SJCRH30 (cell line): ENCODE results near the gene KCND3. TPM values are rescaled to one million over a fixed set of nuclear protein-coding genes. Genes with fewer than 3 reads are reported as not detected.

ENCODE experiments used
- DNase-seq, 2 experiments: peaks; one replicate each; pipeline ENCODE4 v3.0.0-alpha.2; 2015 to 2020
- H3K27ac ChIP-seq: fragments of 250-450 bp; sonication (Bioruptor Pico); 2 replicates; pipeline ENCODE4 v1.5.1; 2020; ENCODE audit warnings: mild to moderate bottlenecking, moderate library complexity
- H3K27me3 ChIP-seq: fragments of 250-450 bp; sonication (Bioruptor Pico); 2 replicates; pipeline ENCODE4 v1.5.1; 2020; ENCODE audit warnings: mild to moderate bottlenecking, moderate library complexity
- H3K36me3 ChIP-seq: fragments of 250-450 bp; sonication (Bioruptor Pico); 2 replicates; pipeline ENCODE4 v1.5.1; 2020; ENCODE audit warnings: mild to moderate bottlenecking, moderate library complexity
- H3K4me1 ChIP-seq: fragments of 250-450 bp; sonication (Bioruptor Pico); 2 replicates; pipeline ENCODE4 v1.5.1; 2020; ENCODE audit warnings: mild to moderate bottlenecking, moderate library complexity
- H3K4me3 ChIP-seq: fragments of 250-450 bp; sonication (Bioruptor Pico); 2 replicates; pipeline ENCODE4 v1.5.1; 2020; ENCODE audit warnings: mild to moderate bottlenecking, moderate library complexity
- H3K9me3 ChIP-seq: fragments of 250-450 bp; sonication (Bioruptor Pico); replicated peaks from 2 replicates; pipeline ENCODE4 v1.5.1; 2020; ENCODE audit warnings: mild to moderate bottlenecking, moderate library complexity
- total RNA-seq: library from RNA; depleted of rRNA; stranded (reverse); fragments of >200 nt; shearing (Covaris generic); gene quantifications from 2 replicates; pipeline ENCODE4 v1.2.3, GENCODE V29; 2014

KCND3 gene
- total RNA-seq, 1 experiment from 2014 or later: 5.1 TPM

GRCh38 chr1:112001436-112001835 lies 12.0 kb upstream of the KCND3 start:
- no peaks in the 10 kb centered on the region for H3K9me3 ChIP-seq
- H3K27me3 ChIP-seq: peaks cover 11% of the 10 kb centered on the region; the same call in 1 of the 2 replicates
- no peak for DNase-seq
- no peak overlapping the region for H3K27ac ChIP-seq
- no peak overlapping the region for H3K4me3 ChIP-seq
- no peaks in the 10 kb centered on the region for H3K4me1 ChIP-seq
- H3K36me3 ChIP-seq: no peaks in the 10 kb centered on the region

- Histone ChIP-seq H3K36me3 (no peaks in the 10 kb centered on the region), H3K27me3 (peaks cover 11% of the 10 kb centered on the region; the same call in 1 of the 2 replicates), H3K27ac (no peak overlapping the region), H3K4me1 (no peaks in the 10 kb centered on the region), H3K9me3 (no peaks in the 10 kb centered on the region), H3K4me3 (no peak overlapping the region)
- DNase-seq: no peak
Observed at GRCh38 chr1:112000048-112000447, 10.6 kb upstream of the KCND3 start.

- no peak overlapping the region for H3K4me3 ChIP-seq
- peaks cover 11% of the 10 kb centered on the region; the same call in 1 of the 2 replicates for H3K27me3 ChIP-seq
- H3K36me3 ChIP-seq: no peaks in the 10 kb centered on the region
- DNase-seq: no peak
- H3K27ac ChIP-seq: no peak overlapping the region
- H3K9me3 ChIP-seq: no peaks in the 10 kb centered on the region
- H3K4me1 ChIP-seq: no peaks in the 10 kb centered on the region
Observed at GRCh38 chr1:111998332-111998731, 8.9 kb upstream of the KCND3 start.

- Histone ChIP-seq H3K27ac (no peak overlapping the region), H3K4me3 (no peak overlapping the region), H3K4me1 (no peaks in the 10 kb centered on the region), H3K9me3 (no peaks in the 10 kb centered on the region), H3K27me3 (no peaks in the 10 kb centered on the region), H3K36me3 (no peaks in the 10 kb centered on the region)
- DNase-seq: no peak
Observed at GRCh38 chr1:111992476-111992875, 3.0 kb upstream of the KCND3 start.

DNA sequence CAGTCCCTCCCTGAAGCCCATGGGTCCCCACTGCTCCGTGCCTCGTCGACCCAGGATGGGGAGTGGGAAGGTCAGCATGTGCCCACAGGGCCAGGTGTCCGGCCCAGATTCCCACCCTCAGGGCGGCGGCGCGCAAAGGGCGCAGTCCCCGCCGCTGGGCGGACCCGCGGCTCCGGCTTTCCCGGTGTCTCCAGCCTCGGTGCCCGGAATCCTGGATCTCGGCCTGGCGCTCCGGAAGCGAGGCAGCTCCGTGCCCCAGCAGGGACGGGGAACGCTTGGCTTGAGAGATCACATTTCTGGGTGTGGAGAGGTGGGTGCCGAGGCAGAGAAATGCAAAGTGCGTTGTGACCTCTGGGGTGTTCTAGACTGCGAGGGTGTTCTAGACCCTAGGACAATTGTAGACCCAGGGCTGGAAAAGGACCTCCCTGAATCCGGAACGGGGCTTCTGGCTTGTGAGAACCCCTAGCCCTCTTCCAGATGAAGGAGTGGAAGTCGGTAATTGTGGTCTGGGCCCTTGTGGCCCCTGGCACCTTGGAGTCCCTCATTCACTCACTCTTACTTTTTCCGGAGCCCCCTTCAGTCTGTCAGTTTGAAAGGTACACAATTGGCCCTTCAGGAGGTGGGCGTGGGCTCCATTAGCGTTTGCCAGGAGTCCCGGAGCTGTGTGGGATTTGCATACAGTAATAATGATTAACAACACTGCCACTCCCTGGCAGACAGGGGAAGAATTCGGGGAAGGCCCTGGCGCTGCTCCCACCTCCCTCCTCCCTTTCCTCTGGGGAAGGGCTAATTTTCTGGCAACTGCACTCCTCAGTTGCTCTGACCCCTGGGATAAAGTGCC lies 1.6 kb upstream of the KCND3 start:
- Histone ChIP-seq H3K36me3 (no peaks in the 10 kb centered on the region), H3K4me3 (no peak overlapping the region; the same call in 1 of the 2 replicates), H3K9me3 (no peaks in the 10 kb centered on the region), H3K4me1 (no peaks in the 10 kb centered on the region), H3K27ac (no peak overlapping the region), H3K27me3 (no peaks in the 10 kb centered on the region)
- DNase-seq: peak; percentile 73 to 79

DNA sequence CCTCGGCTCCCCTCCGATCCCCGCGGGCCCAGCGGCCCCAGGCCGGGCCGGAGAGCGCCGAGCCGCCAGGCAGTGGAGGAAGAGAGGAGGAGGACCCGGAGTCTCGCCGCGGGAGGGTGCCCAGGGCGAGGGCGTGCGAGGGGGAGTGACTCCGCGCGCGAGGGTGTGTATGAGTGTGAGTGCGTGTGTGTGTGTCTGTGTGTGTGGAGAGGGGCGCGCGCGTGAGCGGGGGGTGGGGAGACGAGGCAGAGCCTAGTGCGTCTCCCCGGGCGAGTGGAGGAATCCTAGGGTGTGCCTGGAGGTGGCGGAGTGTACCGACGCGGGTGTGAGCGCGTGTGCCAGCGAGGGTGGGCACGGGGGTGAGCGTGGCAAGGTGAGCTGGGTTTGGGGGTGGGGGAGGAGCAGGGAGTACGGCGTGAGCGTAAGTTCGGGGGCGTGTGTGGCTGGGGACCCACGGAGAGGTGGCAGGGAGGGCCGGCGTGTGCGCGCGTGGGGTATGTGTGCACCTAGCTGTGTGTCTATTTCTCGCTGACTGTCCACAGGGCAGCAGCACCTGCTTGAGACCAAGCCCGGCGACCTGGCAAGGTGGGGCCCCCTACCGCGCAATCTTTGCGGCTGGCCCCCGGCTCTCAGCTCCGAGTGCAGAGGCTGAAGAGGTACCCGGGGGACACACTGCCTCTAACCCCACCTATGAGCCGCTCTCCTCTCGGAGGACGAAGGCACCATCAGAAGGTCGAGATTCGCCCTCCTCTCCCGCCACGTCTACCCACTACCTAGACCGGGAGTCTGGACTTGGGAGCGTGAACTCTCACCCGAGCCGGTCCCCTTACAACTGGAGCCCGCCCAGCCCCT lies 784 bp upstream of the KCND3 start:
- Histone ChIP-seq H3K27me3 (no peaks in the 10 kb centered on the region), H3K4me3 (peak overlapping the region; percentile 69), H3K4me1 (no peaks in the 10 kb centered on the region), H3K9me3 (no peaks in the 10 kb centered on the region), H3K27ac (peak overlapping the region; percentile 30; the same call in 1 of the 2 replicates), H3K36me3 (no peaks in the 10 kb centered on the region)
- peak in 1 of 2 experiments; percentile 36 for DNase-seq

DNA sequence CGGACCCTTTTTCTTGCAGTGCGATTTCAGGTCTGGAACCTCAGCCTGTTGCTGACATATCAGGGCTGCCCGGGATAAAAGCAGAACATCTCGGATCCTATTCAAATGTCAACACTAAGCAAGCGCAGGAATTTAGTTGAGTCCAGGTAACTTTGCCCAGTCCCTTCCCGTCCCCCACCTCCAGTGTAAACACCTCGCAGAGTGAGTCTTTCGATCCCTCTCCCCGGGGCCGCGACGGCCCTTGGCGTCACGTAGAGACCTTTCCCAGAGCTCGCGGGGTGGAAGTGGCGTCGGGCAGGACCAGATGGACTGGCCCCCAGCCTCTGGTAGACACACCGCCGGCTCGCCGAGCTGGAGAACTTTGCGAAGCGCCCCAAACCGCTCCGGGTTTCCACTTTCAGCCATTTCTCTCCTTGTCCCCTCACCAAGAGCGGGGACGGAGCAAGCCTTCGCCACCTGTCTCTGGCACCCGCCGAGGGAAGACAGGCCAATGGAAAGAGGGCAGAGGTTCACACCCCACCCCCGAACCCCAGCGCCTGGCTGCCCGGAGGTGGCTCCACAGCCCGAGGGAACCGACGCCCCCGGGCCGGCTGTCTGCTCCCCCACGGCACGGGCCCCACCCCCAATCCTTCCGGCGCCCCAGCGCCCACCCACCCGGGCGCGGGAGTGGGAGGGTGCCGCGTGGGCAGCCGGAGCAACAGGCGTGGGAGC lies 570 bp downstream of the KCND3 start:
- no peaks in the 10 kb centered on the region for H3K27me3 ChIP-seq
- no peaks in the 10 kb centered on the region for H3K9me3 ChIP-seq
- H3K4me3 ChIP-seq: peak overlapping the region; percentile 69
- H3K27ac ChIP-seq: peak overlapping the region; percentile 28; the same call in 1 of the 2 replicates
- no peaks in the 10 kb centered on the region for H3K4me1 ChIP-seq
- no peaks in the 10 kb centered on the region for H3K36me3 ChIP-seq
- peak; percentile 42 to 47 for DNase-seq

- Histone ChIP-seq H3K9me3 (no peaks in the 10 kb centered on the region), H3K36me3 (no peaks in the 10 kb centered on the region), H3K27me3 (no peaks in the 10 kb centered on the region), H3K4me1 (no peaks in the 10 kb centered on the region), H3K27ac (no peak overlapping the region), H3K4me3 (peak overlapping the region; percentile 69)
- DNase-seq: no peak
Observed at GRCh38 chr1:111988377-111988742, 1.1 kb downstream of the KCND3 start.

DNA sequence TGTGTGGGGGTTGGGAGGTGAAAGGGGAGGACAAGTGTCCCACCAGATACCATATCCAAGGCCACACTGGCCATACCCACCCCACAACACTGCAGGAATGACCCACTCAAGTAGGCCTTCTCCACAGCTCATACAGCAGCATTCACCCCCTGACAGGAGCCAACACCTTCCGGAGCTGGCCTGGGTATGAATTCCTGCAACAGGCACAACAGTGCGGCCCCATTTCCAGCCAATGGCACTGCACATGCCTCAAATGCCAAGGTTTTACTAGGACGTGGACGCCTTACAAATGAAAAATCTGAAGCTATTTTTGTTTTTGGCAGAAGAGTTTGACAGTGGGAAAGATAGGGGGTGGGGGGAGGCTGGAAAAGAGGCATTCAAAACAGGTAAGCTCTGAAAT lies 2.0 kb downstream of the KCND3 start:
- no peak overlapping the region for H3K4me3 ChIP-seq
- H3K9me3 ChIP-seq: no peaks in the 10 kb centered on the region
- no peaks in the 10 kb centered on the region for H3K27me3 ChIP-seq
- H3K27ac ChIP-seq: no peak overlapping the region
- no peaks in the 10 kb centered on the region for H3K4me1 ChIP-seq
- H3K36me3 ChIP-seq: no peaks in the 10 kb centered on the region
- no peak for DNase-seq

DNA sequence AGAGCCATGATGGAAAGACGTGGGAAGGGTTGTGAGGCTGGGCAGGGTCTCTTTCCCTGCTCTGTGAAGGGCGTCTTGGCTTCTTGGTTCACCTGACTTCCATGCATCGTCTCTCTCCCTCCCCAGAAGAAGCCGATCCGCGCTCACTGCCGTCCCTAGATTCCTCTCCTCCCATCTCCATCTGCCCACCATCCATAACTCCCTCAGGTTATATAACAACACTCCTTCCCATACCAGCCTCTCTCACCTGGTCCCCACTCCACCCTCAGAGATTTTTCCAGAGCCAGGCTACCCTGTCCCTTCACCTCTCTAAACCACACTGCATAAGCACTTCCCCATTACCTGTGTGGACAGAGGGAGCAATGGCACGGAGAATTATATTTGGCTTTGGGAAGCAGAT lies 6.0 kb downstream of the KCND3 start:
- DNase-seq: no peak
- Histone ChIP-seq H3K36me3 (peaks cover 5% of the 10 kb centered on the region; the same call in 1 of the 2 replicates), H3K4me1 (peaks cover 21% of the 10 kb centered on the region), H3K9me3 (no peaks in the 10 kb centered on the region), H3K27me3 (no peaks in the 10 kb centered on the region), H3K27ac (no peak overlapping the region), H3K4me3 (no peak overlapping the region)

- Histone ChIP-seq H3K4me1 (peaks cover 21% of the 10 kb centered on the region), H3K9me3 (no peaks in the 10 kb centered on the region), H3K4me3 (no peak overlapping the region), H3K36me3 (peaks cover 5% of the 10 kb centered on the region; the same call in 1 of the 2 replicates), H3K27ac (no peak overlapping the region), H3K27me3 (no peaks in the 10 kb centered on the region)
- no peak for DNase-seq
Observed at GRCh38 chr1:111982428-111982827, 7.0 kb downstream of the KCND3 start.

DNA sequence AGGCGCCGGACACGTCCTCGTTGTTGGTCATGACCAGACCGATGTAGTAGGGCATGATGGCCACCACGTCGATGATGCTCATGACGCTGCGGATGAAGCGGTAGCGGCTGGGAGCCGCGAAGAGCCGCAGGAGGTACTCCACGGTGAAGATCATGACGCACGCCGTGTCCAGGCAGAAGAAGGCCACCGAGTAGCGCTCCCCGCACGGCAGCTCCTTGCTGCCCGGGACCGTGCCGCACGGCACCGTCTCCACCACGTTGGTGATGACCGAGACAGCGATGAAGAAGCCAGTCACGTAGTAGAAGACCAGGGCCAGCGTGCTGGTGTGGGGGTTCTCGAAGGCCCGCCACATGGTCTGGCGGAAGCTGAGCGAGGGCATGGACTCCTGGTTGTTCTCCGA lies 7.6 kb downstream of the KCND3 start:
- Histone ChIP-seq H3K36me3 (peaks cover 5% of the 10 kb centered on the region; the same call in 1 of the 2 replicates), H3K27ac (peak overlapping the region; percentile 76), H3K9me3 (no peaks in the 10 kb centered on the region), H3K4me1 (peaks cover 21% of the 10 kb centered on the region), H3K4me3 (no peak overlapping the region), H3K27me3 (no peaks in the 10 kb centered on the region)
- no peak for DNase-seq

DNA sequence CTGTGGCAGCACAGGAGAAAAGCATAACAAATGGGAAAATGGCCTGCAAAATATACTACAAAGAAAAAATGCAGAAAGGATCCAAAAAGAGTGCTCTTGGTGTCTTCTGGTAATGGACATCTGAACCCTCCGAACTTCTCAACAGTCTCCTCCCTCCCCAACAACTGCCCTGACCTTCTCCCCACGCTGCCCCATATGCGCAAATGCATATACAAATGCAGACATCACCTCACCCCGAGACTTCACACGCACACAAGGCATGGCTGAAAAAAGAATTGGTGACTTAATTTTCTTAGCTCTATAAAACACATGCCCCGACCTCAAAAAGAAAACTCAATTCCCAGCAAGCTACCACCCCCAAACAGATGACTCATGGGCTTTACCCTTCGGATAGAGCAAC lies 8.4 kb downstream of the KCND3 start:
- H3K9me3 ChIP-seq: no peaks in the 10 kb centered on the region
- peaks cover 21% of the 10 kb centered on the region for H3K4me1 ChIP-seq
- no peak overlapping the region for H3K4me3 ChIP-seq
- H3K27me3 ChIP-seq: no peaks in the 10 kb centered on the region
- H3K36me3 ChIP-seq: peaks cover 7% of the 10 kb centered on the region; the same call in 1 of the 2 replicates
- DNase-seq: no peak
- H3K27ac ChIP-seq: peak overlapping the region; percentile 76

DNA sequence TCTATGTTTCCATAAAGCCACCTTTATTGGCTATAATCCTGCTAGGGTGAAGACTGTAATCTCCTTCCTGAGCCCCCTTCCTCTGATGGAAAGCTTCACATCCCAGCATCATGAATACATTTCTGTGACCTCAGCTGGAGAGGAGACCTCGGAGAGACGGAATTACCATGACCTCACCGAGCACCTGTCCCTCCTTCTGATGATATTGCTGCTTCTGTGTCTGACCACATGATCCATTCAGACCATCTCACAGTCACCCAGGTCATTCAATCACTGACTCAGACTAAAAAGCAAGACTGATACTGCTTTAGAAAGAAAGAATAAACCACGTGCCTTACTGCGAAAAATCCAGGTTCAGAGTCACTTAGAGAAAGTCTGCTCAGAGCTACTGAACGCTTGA lies 8.8 kb downstream of the KCND3 start:
- peak overlapping the region; percentile 76 for H3K27ac ChIP-seq
- DNase-seq: peak; percentile 64 to 72
- H3K4me3 ChIP-seq: no peak overlapping the region
- H3K9me3 ChIP-seq: no peaks in the 10 kb centered on the region
- H3K36me3 ChIP-seq: peaks cover 7% of the 10 kb centered on the region; the same call in 1 of the 2 replicates
- peaks cover 21% of the 10 kb centered on the region for H3K4me1 ChIP-seq
- no peaks in the 10 kb centered on the region for H3K27me3 ChIP-seq
